EH (cell line): ENCODE results near the gene MBD3.
A peak's percentile ranks its signal among the peaks of the same experiment; 100 is the strongest.

Experiments
- DNase-seq: peaks from one replicate; pipeline ENCODE4 v3.0.0-alpha.2; 2015; ENCODE audit warnings: low read depth

MBD3 gene

DNA sequence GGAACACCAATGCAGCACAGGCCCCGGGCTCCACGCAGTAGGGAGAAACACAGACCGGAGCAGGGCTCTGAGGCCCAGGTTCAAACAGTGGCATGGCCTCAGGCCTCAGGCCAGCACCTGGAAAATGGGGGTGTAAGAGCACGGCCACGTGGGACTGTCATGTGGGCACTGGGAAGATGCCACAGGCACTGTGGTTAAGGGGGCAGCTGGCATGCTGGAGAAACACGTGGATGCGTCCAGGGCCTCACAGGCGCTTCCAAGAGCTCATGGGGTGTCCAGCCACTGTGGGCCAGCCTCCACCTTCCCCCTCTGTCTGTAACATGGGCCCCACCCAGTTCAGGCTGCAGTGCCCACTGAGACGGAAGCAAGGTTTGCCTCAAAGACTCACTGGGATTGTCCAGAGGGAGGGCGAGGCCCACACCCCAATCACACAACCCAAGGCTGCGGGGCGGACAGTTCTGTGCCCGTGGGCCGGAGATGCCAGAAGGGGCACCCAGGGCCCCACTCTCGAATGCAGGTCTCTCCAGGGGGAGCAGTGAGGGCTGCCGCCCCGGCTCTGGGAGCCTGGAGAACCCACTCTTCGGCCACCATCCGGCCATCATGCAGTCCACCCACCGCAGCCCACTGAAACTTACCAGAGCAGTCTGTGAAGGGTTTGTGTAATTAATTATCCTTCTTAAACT lies 6.3 kb upstream of the MBD3 start:
- no peak for DNase-seq

DNA sequence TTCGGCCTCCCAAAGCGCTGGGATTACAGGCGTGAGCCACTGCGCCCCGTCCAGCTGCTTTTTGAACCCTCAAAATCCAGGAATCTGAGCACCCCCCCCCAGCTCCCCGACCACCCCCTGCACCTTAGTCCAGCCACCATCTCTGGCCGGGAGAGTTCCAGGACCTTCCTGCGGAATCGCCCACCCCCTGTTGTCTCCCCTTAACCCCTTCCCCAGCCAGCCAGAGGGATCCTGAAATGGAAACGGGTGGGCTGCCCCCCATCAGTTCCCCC lies 772 bp upstream of the MBD3 start:
- DNase-seq: no peak

DNA sequence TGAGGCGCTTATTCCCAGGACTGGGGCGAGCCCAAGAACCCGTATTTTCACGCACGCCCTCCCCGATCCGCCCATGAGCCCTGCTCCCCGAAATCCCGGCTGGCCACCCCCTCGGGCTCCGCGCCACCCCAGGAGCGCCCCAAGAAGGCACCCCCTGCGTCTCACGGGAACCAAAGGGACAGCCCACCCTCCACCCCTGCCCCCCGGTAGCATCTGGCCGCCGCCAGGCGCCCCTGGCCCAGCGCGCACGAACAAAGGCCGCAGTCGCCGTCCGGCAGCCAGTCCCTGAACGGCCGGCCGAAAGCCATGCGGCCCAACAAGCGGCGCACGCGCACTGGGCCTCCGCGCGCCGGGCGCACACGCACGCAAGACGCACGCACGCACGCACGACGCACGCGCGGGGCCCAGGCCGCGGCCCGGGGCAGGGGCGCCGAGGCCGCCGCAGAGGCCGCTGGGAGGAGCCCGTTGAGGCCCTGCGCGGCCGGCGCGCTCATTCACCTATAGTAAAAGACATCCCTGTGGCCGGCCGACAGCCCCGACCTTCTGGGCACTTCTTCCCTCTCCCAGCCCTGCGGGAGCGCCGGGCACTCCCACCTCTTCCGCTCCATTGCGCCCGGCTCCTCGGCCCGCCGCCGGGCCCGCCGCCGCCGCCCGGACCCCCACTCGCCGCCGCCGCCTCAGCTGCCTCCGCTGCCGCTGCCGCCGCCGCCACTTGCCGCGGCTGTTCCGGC lies 476 bp downstream of the MBD3 start:
- DNase-seq: peak; percentile 89

DNA sequence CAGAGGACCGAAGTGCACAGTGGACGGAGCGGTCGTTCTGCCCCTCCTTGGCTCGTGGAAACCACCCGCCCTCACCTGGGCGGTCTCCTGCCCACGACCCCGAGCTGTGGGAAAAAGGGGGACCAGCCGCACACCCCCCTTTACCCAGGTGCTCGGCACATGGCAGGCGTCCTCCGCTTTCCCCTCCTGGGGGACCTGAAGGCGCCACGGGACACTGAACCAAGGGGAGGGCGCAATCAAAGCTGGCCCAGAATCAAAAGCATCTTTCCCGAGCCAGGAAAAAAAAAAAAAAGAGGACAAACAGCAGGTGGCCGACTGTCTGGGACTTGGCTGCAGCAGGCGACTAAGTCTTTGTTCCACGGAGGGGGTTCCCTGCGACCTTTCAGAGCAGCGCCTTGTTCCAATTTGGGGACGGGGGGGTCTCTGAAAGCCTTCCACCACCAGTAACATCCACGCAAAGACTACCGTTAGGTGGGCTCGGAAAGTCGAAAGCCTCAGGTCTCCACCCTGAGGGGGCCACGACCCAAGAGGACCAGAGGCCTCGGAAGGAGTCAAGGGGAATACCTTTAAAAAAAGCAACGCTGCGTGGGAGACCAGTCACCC lies 1.1 kb downstream of the MBD3 start:
- peak; percentile 11 for DNase-seq

DNA sequence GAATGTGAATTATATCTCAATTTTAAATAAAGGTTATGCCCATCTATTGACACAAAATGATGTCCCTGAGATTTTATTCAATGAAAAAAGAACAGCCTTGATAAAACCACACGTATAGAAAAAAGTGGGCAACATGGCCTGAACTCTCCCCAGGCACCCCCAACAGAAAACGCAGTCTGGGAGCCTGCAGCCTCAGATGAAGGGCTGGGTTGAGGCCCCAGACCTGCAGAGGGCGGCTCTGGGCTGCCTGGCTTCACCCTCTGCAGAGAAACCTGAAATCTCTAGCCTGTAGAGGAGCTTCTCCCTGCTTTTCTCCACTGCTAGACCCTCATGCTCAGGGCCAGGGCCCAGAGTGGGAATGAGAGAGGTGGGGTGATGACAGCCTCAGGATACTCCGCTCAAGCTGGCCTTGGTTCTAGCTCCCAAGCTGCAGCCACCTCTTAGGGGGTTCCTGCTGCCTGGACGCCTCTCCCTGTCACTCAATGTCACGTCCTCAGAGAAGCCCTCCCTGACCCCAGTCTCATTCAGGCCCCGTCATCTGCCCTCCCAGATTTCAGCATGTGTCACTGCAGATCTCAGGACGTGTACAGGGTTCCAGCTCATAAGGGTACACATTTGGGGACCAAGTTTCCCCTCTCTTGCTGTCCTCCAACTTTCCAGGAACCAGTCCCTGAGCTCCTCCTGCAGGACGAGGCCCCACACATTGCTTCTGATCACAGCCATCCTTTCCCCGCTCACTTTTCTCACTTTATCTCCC lies 1.8 kb downstream of the MBD3 start:
- peak; percentile 41 for DNase-seq

DNA sequence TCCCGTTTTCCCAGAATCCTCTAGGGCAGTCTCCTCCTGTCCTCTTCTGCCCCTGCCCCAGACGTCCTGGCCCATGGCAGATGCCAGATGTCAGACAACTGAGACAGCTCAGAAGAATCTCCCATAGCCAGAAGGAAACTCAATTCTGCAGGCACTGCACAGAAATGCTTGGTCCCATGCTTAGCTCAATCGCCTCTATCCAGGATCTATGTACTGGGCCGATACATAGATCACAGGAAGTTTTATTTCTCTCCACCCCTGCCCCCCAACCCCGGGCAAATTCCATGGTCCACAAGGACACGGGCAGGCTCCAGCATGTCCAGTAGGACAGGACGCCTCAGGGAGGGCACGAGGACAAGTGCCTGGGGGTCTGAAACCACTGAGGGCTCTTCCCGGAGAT lies 4.8 kb downstream of the MBD3 start:
- no peak for DNase-seq

DNA sequence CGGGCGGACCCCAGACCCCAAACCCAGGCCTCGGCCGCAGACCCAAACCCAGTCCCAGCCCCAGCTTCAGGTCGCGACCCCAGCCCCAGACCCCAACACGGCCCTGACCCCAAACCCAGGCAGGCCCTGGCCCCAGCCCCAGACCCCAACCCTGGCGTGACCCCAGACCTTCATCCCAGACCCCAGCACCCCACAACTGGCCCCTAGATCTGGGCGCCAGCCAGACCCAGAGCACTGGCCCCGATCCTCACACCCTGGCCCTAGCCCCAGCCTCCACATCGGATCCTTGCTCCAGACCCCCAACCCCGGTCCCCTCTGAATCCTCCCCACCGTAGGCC lies 7.5 kb downstream of the MBD3 start:
- DNase-seq: no peak

DNA sequence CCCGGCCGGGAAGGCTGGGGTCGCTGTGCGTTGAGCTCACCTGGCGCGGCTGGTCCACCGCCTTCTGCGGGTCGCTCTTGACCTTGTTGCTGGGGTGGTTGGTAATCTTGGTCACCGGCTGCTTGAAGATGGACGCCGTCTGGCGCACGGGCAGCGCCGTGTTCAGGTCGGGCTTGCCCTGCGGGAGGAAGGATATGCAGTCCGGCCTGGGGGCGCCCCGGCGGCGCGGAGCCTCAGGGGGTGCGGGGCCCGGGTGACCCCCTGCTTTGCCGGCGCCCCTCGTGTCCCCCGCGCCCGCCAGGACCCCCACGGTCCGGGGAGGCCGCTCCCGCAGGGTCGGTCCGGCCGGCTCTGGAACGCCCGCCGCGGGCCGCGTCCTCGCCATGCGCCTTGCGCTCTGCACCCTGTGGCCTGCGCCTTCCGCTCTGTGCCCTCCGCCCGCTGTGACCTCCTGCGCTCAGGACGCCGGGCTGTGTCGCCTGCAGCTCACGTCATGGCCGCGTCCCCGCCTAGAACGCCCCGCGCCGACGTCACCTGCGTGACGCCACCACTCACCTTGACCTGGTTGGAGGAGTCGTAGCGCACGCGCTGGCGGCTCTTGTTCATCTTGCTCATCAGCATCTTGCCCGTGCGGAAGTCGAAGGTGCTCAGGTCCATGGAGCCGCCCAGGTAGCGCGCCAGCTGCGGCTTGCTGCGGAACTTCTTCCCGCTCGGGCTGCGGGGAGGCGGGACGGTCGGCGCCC lies 8.0 kb downstream of the MBD3 start:
- DNase-seq: no peak

DNA sequence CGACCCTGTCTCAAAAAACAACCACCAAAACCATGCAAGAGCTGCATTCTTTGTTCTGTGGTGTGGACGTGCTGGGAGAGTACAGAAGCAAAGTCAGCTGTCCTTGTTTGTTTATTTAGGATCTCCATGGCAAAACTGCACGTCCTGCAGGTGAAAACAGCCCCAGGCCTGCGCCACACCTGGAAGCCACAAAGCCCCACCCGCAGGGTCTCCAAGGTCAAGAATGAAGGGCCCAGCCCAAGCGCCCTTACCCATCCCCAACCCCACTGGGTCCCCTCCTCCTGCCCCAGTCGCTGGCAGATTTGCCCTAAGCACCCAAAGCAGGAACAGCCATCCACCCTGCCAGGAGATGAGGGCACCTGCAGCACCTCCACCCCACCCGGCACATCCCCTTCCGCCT lies 10.5 kb downstream of the MBD3 start:
- DNase-seq: no peak

DNA sequence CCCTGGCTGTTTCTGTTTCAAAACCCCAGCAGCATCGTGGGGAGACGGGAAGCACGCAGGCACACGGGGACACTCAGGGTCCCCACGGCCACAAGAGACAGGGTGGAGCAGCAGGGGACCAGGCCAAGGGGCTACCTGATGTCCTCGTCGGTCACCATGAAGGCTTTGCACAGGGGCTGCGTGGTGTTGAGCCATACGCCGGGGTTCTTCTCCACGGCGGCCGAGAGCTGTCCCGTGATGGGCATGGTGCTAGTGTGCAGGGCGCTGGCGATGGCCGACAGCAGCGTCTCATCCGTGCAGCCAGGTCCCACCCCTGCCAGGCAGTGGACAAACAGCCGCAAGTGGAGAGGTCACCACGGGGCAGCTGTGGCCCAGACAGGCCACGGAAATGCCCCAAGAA lies 11.7 kb downstream of the MBD3 start:
- no peak for DNase-seq

DNA sequence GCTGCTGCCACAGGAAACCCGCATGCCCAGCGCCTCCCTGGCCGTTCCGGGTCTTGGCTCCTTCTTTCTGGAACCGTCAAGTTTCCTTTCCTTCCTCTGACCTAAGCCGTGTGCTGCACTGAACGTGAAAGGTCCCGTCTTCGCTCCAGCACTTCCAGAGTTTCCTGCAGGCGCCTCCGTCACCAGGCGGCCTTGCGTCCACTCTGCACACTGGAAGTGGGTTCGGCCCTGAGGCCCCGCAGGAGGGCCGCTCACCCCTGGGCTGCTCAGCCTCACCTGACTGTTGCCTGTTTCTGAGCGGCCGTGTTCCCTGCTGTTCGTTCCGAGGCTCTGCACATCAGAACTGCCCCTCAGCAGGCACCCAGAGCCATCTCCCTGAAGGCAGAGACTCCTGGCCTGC lies 12.3 kb downstream of the MBD3 start:
- DNase-seq: no peak

DNA sequence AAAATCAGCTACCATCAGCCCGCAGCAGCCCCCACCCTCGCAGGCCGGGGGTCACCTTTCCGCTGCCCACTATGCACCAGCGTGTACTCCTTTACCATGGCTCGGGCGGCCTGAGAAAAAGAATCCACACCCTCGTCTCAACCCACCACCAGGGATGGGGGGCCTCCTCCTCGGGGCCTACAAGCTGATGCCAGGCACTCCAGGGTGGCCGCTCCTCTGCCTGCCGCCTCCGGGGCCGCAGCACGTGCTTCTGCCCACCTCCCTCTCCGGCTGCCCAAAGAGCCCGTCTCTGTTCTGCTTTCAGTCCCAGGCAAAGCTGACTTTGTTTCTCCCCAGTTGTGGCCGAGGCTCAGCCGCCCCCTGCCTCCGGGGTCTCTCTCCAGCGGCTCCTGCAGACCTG lies 13.4 kb downstream of the MBD3 start:
- no peak for DNase-seq

DNA sequence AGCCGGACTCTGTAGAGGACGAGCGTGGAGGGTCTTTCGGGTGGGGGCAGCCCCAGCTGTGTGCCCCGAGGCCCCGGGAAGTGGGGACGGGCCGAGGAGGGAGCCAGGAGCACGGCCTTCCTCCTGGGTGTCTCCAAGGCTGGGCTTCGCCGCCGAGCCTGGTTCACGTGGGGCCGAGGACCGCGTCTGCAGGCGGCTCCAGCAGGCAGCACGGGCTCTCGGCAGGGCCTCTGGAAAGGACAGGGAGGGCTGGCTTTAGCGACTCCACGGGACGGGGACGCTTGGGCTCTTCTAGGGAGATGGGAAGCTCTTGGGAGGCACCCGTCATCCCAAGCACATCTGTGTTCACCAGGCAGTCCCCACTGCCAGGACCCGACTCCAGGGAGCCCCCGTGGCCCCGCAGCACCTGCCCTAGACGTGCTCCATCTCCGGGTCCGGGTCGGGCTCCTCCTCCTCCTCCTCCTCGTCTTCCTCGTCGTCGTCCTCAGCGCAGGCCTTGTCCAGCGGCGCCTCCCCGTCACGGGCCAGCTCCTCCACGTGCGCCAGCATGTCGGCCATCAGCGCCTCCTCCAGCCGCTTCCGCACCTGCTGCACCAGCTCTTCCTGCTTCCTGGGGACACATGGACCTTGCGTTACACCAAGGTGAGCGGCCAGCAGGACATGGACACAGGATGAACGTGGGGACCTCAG lies 14.6 kb downstream of the MBD3 start:
- no peak for DNase-seq

DNA sequence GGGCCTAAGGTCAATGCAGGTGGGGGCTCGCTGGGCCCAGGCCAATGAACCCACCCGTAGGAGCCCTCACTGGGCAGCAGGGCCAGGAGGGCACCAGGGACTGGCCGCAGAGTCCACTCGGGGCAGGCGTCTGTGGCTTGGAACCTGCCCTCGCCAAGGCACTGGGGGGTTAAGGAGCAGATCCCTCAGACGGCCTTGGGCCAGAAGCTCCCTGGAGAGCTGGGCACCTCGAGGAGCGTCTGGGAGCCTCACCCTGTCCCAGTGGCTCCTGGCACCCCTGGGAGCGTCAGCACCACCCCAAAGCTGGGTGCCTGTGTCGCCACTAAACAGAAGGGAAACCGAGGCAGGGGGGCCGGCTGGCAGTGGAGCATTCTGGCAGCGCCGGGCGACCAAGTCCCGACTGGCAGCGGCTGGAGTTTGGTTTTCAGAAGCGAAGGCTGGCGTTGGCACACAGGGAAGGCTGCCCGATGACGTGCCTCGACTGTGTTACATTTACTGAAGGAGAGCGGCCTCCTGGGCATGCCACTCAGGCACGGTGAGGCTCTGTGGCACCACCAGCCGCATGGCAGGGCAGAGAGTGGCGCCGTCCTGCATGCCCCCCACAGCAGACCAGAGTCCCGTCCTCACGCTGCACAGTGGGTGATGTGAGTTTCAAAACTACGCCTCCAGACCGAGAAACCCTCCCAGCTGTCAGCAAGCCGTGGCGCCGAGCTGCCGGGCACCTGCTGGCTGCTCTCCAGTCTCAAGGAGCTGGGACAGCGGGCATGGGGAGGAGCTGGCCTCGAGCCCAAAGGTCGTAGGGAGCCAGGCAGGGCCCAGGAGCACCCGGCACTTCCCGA lies 15.4 kb downstream of the MBD3 start:
- no peak for DNase-seq

DNA sequence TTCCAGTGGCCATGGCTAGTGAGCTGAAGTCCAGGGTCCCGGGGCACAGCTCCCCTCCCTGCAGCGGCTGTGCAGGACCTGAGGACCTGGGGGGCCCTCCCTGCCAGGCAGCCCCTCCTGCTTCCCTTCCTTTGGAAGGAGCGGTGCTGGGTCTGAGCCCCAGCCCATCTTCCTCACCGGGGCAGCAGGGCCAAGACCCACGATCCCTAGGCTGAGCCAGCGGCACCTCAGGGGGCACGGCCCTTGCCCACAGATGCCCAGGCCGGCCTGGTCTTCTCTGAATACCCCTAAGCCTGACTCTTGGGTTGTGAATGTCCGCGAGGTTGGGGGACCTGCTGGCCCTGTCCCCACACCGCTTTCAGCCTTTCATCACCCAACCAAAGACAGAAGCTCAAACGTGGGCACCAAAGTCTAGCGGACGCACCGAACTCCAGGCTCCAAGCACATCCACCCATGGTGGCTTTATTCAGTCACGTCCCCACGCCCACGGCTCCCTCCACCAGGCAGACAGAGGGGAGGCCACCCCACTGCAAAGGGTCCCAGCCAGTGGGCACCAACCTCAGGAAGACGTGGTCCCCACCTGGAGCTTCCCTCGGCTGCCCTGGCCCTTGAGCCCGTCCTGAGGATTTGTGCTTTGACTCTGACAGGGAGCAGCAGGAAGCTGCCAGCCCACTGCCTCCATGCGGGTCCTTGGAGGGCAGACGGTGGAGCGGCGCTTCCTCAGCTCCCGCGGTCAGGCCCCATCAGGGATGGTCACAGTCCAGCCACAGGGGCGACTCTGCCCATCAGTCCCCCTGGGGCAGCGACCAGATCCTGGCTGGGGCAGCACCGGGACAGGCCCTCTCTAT lies 16.2 kb downstream of the MBD3 start:
- DNase-seq: no peak

DNA sequence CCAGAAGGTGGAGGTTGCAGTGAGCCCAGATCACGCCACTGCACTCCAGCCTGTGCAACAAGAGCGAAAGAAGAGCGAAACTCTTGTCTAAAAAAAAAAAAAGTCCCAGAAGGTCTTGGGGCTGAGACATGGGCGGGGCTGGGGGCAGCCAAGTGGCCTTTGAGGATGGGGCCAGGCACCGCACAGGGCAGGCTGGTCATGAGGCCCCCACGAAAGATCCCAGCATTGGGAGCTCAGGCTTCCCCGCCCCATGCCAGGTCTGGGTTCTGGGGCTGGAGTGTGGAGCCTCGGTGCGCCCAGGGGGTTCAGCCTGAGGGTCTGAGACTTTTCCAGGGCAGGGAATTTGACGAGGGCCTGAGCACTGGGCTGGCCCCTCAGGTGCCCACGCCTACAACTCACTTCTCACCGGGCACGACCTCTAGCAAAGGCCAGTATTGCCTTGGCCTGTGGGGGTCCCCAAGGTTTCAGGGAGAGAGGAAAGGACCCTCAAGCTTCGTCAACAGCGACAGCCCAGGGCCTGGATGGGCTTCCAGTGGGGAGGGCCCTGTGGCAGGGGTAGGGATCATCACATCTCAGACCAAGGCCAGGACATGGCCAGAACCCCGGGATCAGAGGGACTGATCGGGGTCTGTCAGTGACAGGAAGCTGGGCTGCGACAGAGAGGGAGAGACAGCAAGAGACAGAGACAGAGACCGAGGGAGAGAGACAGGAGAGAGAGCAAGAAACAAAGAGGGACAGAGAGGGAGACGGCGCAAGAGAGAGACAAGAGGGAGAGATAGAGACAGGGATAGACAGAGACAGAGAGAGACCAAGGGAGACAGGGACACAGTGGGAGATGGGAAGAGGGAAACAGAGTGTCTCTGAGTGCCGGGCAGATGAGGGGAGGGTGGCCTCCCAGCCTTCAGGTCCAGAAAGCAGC lies 17.1 kb downstream of the MBD3 start:
- no peak for DNase-seq

DNA sequence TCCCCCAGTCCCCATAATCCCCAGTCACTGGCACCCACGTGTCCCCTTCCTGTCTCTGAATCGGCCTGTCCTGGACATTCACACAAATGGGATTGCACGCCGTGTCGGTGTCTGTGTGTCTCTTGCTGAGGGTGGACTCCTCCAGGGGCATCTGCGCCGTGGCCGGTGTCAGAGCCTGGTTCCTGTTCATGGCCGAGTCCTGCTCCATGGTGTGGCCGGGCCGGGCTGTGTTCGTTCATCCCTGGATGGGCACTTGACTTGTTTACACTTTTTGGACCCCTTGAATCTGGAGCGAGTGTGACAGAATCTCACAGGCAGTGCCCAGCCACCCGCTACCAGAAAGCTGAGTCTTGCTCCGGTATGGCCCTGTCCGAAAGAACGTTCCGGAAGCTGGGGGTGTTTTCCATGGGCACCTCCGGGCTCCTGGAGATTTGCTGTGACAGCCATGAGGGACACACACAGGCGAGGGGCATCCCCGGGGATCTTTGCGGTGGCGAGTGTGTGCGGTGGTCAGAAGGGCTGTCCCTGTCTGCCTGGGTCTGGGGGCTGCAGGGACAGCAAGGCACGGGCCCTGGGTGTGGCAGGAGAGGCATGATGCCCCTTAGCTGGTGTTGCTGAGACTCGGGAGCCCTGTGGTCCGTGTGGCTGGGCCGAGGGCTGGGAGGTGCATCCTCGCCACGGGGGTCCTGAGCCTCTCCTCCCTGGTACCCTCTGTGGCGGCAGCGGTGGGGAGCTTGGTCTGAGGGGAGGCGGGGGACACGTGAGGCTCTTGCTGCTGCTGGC lies 18.1 kb downstream of the MBD3 start:
- DNase-seq: no peak

DNA sequence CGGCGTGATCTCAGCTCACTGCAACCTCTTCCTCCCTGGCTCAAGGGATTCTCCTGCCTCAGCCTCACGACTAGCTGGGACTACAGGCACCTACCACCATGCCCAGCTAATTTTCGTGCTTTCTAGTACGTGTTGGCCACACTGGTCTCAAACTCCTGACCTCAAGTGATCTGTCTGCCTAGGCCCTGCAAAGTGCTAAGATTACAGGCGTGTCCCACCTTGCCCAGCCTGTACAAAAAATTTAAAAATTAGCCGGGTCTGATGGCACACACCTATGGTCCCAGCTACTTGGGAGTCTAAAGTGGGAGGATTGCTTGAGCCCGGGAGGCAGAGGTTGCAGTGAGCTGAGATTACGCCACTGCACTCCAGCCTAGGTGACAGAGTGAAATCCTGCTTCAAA lies 19.9 kb downstream of the MBD3 start:
- no peak for DNase-seq
